GM13977 (cell line): Measurements from ENCODE around the gene CYP2F1.
A peak's percentile ranks its signal among the peaks of the same experiment; 100 is the strongest.

Experiments used
- DNase-seq: peaks from one replicate; pipeline ENCODE4 v3.0.0; 2012; ENCODE audit warnings: low spot score
- in situ Hi-C: fragments of 300-500 bp; cut with MboI; formaldehyde crosslinking; loops from one replicate; pipeline ENCODE4 v1.12.0; 2022; ENCODE audit warnings: low sequenced_read_pairs, low pct_unique_long_range_greater_than_20kb, mixed read lengths, inconsistent platforms; ENCODE audit not compliant: unreplicated experiment
- TF ChIP-seq, protein P1 (sequence below): IDR thresholded peaks from 2 replicates; pipeline ENCODE4 v1.5.1; 2012; ENCODE audit warnings: mild to moderate bottlenecking, control low read depth; ENCODE audit not compliant: insufficient read depth; ENCODE audit errors: extremely low read depth, missing control alignments

The CYP2F1 gene

GRCh38 chr19:41161903-41162302 is 47.7 kb downstream of the CYP2F1 start:
- no peak for DNase-seq
- in situ Hi-C loops: no loop called here
- TF ChIP-seq, protein P1, sequence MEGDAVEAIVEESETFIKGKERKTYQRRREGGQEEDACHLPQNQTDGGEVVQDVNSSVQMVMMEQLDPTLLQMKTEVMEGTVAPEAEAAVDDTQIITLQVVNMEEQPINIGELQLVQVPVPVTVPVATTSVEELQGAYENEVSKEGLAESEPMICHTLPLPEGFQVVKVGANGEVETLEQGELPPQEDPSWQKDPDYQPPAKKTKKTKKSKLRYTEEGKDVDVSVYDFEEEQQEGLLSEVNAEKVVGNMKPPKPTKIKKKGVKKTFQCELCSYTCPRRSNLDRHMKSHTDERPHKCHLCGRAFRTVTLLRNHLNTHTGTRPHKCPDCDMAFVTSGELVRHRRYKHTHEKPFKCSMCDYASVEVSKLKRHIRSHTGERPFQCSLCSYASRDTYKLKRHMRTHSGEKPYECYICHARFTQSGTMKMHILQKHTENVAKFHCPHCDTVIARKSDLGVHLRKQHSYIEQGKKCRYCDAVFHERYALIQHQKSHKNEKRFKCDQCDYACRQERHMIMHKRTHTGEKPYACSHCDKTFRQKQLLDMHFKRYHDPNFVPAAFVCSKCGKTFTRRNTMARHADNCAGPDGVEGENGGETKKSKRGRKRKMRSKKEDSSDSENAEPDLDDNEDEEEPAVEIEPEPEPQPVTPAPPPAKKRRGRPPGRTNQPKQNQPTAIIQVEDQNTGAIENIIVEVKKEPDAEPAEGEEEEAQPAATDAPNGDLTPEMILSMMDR: peak; percentile 27

DNA sequence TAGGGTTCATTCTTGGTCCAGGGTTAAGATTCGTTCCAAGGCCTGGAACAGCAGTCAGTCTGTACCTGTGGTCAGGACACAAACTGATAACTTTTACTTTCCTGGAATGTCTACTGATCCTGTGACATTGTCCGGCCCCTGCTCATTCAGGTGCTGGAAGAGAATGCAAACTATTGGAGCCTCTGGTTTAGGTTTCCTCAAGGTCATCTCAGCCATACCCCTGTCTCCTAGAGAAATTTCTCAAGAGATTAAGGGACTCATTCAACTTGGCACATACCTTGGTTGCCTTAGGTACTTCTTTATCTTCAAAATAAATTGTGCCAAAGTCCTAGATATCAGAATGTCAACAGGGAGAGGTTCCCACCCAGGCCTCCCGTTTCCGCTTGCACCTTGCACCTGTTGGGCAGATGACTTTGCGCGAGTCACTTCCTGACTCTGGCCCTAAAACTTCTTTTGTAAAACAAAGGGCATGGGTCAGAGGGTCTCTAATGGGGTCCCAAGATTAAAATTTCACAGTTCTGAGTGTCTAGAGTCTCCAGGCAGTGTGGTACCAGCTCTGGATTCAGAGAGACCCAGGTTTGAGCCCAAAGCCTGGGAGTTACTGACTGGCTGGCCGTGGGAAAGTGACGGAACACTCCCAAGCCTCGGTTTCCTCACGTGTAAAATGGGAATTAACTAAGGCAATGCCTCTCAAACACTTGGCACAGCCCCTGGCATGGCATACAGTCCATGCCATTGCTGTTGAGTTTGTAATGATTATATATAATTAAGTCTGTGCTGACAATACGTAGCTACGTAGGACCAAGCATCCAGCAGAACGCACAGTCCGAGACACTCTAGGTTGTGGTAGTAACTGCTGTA is 52.9 kb downstream of the CYP2F1 start:
- TF ChIP-seq, protein P1: no peak
- in situ Hi-C loops: no loop called here

DNA sequence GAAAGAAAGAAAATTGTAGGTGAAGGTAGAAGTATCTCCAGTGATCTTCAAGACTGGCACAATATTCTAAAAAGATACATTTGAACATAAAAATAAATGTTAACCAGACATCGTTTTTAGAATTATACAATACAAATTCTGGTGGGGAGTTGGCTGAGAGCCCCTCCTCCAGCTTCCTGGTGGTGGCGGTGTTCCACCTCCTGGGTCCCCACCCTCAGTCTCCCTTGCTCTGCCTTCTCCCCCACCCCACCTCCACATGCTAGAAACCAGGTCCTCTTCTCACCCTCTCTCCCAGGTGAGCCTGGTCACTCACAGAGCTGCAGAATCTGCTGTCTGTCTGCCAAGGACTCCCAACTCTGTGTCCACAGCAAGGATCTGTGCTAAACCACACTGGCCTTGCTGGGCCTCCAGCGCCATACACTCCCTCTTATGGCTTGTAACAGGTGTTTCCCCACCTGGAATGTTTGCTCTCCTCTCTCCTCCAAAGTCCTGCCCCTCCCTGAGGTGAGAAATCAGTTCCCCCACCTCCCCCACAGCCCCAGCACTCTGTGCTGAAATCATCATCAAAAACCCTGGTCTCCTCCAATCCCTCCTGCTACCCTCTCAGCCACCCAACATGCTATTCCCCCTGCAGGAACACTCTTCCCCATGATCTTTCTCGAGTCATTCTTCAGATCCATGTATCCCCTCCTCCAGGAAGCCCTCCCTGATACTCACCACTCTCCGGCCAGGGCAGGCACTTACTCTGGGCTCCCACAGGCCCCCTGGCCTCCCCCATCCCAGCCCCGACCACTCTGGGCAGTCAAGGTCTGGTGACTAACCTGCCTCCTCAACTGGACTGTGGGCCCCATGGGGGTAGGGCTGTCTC is 58.3 kb downstream of the CYP2F1 start:
- DNase-seq: no peak
- in situ Hi-C loops: no loop called here
- TF ChIP-seq, protein P1: peak; percentile 4

More for the DNA sequence above, 52.9 kb downstream of the CYP2F1 start:
- no peak for DNase-seq

- no peak for DNase-seq
- TF ChIP-seq, protein P1: no peak
These were observed 60.2 kb downstream of the CYP2F1 start for GRCh38 chr19:41174297-41174928.

DNA sequence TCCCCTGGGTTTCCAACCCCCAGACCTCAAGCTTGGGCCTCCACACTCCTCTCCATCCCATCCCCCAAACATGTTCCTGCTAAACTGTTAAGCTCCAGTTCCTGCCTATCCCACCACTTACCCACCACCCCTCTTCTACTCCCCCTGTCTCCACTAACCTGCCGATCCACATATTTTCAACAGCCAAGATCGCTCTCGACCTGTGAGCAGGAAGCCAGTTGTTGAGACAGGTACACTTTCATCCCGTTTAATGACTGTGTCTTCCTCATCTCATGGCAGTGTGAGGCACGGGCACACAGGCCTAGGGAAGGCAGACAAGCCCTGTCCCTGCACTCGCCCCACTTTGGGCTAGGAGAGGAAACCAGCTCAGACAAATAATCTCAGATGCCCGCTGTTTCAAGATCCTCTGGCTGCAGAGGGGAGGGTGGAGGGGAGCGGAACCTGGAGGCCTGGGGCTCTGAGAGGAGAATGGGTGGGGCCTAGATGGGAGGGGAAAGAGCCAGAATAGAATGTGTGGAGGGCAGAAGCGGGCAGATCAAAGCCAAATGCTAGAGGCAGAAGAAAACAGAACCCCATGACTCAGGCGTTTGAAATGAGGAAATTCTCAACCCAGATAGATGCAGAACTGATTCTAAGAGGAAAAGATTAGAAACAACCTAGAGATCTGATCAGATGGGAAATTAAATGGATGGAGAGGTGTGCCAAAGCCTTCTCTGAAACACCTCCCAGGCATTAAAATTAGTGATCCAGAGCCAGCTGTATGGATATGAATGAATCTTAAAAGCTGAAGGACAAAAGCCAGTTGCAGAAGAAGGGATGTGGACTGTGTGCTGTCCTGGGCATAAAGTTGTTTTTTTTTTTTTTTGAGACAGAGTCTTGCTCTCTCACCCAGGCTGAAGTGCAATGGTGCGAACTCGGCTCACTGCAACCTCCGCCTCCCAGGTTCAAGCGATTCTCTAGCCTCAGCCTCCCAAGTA is 61.9 kb downstream of the CYP2F1 start:
- TF ChIP-seq, protein P1: no peak
- no peak for DNase-seq
- in situ Hi-C loops: no loop called here

More at GRCh38 chr19:41174297-41174928, 60.2 kb downstream of the CYP2F1 start:
- in situ Hi-C loops: no loop called here
